HG03571 (cell line): Measurements from ENCODE around the gene MYCBPAP.

ENCODE experiments used
- ATAC-seq: cut with Tn5 transposase; IDR thresholded peaks from one replicate; pipeline ENCODE4 v1.9.1; 2021; ENCODE audit not compliant: unreplicated experiment

The MYCBPAP gene

DNA sequence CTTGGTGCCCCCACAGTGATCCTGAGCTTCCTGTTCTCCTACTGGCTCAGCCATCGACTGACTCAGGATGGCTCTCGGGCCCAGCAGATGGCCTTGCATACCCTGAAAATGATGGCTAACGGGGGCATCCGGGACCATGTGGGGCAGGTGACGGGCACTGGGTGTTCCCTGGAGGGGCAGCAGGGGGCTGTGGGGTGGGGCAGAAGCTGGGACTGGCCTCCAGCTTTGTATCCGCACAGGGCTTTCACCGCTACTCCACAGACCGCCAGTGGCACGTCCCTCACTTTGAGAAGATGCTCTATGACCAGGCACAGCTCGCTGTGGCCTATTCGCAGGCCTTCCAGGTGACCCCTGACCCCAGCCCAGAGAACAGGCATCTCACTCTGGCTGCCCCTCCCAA, 41.7 kb downstream of the MYCBPAP start:
- no peak for ATAC-seq

DNA sequence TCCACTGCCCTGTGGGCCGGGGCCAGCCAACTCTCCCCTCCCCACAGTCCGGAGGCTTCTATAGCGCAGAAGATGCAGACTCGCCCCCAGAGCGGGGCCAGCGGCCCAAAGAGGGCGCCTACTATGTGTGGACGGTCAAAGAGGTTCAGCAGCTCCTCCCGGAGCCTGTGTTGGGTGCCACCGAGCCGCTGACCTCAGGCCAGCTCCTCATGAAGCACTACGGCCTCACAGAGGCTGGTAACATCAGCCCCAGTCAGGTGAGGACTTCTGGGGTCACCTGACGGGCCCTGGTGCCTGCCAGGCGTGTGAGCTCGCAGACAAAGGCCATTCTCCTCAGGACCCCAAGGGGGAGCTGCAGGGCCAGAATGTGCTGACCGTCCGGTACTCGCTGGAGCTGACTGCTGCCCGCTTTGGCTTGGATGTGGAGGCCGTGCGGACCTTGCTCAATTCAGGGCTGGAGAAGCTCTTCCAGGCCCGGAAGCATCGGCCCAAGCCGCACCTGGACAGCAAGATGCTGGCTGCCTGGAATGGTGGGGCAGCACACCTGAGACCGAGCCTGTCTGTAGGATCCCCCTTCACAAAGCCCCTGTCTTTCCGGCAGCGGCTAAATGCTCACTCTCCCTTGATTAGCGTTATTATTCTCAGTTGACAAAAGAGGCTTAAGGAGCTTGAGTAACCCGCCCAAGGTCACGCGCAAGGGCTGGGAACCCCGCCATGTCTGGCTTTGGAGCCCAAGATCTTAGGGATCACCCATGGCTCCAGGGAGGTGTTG, 42.6 kb downstream of the MYCBPAP start:
- no peak for ATAC-seq

DNA sequence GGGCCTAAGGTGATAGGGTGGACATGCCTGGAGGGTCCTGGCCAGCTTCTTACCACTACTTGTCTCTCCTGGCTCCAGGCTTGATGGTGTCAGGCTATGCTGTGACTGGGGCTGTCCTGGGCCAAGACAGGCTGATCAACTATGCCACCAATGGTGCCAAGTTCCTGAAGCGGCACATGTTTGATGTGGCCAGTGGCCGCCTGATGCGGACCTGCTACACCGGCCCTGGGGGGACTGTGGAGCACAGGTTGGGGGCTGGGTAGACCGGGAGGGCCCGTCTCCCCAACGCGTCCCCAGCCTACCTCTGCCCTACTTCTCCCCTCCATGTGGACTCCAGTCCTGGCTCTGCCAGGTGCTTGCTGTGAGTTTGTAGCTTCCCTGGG, 43.2 kb downstream of the MYCBPAP start:
- no peak for ATAC-seq

DNA sequence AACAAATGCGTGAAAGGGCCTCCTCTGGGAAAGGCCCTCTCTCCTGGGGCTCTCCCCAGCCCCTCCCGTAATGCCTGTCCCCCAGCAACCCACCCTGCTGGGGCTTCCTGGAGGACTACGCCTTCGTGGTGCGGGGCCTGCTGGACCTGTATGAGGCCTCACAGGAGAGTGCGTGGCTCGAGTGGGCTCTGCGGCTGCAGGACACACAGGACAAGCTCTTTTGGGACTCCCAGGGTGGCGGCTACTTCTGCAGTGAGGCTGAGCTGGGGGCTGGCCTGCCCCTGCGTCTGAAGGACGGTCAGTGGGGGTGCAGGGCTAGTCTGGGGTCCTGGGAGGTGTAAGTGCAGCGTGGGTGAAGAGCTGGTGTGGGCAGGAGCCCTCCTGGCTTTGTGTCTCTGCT, 43.6 kb downstream of the MYCBPAP start:
- no peak for ATAC-seq

DNA sequence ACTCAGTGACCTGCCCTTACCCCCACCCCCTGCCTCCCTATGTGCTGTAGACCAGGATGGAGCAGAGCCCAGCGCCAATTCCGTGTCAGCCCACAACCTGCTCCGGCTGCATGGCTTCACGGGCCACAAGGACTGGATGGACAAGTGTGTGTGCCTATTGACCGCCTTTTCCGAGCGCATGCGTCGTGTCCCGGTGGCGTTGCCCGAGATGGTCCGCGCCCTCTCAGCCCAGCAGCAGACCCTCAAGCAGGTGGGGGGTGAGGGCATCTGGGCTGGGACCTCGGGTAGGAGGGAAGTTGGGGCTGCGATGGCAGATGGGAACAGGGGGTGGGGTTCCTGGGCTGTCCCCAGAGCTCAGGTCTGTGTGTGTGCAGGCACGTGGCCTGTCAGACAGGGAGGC, 46.0 kb downstream of the MYCBPAP start:
- no peak for ATAC-seq

DNA sequence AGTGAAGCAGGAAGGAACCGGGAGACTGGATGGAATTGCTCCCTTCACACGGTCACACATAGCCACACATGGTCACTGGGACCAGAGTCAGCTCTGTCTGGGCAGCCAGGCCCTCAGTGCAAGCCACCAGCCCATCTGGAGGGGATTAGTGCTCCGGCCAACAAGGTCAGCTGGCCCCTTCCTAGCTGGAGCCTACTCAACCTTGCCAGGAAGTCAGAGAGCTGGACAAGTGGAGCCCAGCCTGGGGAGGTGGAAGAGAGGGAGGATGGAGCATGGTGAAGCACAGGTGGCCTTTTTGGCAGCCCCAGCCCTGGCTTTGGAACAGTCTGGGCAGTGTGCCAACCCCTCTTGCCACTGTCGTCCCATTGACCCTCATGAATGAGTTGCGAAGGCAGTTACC, 48.6 kb downstream of the MYCBPAP start:
- ATAC-seq: no peak

DNA sequence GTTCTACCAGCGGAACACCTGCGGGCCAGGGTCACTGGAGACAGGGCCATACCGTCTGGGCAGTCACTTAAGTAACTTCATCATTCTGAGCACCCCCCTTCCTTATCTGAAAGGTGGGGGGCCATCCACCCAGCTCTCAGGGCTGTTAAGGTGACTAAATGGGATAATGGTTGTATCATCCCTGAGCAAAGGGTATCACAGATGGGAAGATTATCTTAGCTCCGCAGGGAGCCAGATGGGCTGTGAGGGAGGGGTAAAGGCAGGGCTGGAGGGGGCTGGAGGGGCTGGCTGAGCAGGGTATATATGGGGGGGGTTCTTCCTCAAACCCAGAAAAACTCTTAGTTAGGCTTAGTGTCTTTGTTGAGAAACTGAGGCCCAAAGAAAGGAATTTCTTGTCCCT, 49.4 kb downstream of the MYCBPAP start:
- no peak for ATAC-seq

DNA sequence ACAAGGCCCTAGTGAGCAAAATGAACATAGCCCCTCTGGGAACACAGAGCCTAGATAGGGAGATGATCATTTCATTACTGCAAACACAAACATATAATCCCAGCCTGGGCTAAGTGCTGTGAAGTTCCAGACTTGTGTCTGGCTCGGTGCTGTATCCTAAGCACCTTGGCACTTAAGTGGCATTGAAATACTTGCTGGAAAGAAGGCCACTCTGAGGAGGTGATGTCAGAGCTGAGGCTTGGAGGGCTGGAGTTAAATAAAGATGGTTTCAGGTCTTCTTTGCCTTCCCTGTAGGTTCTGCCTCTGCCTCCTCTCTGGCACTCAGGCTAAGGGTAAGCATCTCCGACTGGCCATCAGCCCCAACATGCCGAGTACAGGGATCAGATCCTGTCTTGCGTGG, 49.9 kb downstream of the MYCBPAP start:
- ATAC-seq: no peak

DNA sequence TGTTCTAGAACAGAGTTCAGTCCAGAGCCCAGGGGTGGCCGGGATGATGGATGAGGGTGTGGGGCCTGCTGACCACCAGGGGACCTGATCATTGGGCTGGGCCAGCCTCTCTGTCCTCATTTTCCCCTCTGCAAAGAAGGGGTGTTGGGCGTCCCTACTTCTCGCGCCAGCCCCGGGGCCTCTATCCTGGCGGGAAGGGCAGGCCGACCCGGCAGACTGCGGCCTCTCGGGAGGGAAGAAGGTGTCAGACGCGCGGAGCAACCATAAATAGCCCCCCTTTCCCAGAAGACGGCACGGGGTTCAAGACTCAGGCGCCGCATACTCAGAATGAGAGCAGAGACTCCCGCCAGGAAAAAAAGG, 50.3 kb downstream of the MYCBPAP start:
- ATAC-seq: no peak

DNA sequence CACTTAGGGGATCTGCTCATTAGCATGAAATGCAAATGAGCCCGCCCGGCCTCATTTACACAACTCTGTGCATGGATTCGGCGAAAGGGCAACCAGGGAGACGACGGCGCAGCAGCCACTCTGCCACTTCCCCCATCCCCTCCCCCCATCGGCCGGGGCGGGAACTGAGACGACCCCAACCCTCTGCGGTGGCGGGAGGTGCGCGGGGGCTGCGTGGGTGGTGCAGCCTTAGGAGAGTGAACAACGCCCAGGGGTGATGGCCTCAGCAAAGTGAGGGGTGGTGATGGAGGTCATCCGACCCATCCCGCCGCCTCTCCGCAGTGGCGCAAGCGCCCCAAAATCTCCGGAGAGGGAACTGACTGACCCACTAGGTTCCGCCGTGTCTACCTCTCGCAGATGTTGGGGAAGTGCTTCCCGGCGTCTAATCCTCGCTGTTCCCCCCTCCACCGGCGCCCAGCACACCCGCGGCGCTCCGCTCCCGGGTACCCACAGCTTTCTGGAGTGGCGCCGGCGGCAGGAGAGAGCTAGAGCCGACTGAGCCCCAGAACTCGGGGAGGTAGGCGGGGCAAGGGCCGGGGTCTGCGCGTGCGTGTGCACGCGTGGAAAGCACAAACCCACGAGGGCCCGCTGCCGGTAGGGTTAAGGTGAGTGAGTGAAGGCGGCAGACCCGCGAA, 50.8 kb downstream of the MYCBPAP start:
- no peak for ATAC-seq

DNA sequence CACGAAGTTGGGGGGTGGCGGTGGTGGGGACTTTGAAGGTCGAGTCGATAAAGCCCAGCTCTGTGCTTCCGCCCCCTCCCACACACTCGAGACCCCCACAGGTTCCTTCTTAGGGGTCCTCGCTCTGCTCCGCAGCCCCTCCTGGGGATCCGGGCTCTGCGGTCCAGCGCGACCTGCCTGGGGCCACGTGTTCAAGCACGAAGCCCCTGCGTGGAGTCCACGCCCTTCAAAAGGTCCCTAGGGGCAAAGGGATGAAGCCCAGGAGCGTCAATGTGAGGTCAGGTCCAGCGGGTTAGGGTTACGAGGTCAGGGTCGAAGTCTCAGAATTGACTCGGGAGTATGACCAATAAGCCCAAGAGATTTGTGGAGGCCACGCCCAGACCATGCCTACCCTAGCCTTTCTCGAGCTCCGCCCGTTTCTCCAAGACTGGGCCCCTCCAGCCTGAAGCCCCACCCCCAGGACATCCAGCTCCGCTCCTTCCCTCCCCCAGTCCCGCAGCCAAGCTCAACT, 51.5 kb downstream of the MYCBPAP start:
- ATAC-seq: no peak

DNA sequence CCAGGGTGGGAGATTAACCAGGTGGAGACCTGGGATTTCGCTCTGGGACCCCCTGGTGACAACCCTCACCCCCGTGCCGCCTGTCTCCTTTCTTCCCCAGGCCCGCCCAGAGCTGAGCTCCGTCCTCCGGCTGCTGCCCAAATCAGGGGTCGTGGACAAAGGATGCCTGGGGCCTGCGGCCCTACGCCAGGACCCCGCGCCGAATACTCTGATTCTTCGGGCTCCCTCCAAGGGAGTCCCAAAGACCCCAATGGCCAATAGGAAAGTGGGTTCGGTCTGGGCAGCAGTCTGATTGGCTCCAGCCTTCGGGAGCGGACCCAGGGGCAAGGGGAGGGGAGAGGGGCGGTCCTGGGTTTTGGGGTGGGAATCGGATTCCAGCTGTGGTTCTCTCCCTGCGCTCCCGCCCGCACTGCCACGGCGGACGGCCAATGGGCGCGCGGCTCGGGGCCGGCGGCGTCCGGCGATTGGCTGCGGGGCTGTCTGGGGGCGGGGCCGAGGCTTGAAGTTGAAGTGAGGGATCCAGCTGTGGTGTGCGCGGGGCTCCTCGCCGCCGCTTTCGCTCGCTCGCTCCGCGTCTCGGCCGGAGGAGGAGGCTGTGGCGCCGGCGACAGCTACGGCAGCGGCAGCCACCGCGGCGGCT, 52.1 kb downstream of the MYCBPAP start, which contains the start of gene CACNA1G:
TSS of gene CACNA1G (plus strand) at position 531 of the 640 bp plus-strand sequence. CDS start 745 bp downstream, outside the sequence.
- ATAC-seq: peak; percentile 92

DNA sequence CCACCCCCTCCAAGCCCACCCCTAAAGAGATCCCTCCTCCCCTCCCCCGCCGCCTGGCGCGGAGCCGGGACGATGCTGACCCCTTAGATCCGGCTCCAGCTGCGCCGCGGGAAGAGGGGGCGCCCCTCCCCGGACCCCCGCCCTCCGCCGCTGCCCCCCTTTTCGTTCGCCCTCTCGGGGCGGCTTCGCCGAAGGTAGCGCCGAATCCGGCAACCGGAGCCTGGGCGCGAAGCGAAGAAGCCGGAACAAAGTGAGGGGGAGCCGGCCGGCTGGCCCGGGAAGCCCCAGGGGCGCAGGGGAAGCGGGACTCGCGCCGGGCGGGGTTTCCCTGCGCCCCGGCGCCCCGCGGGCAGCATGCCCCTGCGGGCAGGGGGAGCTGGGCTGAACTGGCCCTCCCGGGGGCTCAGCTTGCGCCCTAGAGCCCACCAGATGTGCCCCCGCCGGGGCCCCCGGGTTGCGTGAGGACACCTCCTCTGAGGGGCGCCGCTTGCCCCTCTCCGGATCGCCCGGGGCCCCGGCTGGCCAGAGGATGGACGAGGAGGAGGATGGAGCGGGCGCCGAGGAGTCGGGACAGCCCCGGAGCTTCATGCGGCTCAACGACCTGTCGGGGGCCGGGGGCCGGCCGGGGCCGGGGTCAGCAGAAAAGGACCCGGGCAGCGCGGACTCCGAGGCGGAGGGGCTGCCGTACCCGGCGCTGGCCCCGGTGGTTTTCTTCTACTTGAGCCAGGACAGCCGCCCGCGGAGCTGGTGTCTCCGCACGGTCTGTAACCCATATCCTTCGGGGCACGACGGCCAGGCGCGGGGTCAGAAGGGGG, 52.9 kb downstream of the MYCBPAP start:
- ATAC-seq: no peak

DNA sequence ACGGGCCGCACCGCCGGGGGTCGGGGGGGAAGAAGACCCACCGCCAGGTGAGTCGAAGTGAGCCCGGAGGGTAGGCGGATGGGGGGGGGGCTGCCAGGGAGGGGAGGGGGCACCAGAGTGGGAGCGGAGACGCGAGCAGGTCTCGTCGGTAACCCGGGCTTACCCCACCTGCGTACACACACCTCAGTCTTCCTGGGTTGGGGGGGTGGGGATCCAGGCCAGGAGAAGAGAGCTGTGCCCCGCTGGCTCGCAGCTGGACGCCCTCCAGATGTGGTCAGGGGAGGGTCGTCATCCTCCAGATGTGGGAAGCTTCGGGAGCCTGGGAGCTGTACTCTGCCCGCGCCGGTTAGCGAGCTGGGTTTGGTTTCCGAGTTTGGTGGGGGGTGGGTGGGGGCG, 53.5 kb downstream of the MYCBPAP start:
- ATAC-seq: no peak

DNA sequence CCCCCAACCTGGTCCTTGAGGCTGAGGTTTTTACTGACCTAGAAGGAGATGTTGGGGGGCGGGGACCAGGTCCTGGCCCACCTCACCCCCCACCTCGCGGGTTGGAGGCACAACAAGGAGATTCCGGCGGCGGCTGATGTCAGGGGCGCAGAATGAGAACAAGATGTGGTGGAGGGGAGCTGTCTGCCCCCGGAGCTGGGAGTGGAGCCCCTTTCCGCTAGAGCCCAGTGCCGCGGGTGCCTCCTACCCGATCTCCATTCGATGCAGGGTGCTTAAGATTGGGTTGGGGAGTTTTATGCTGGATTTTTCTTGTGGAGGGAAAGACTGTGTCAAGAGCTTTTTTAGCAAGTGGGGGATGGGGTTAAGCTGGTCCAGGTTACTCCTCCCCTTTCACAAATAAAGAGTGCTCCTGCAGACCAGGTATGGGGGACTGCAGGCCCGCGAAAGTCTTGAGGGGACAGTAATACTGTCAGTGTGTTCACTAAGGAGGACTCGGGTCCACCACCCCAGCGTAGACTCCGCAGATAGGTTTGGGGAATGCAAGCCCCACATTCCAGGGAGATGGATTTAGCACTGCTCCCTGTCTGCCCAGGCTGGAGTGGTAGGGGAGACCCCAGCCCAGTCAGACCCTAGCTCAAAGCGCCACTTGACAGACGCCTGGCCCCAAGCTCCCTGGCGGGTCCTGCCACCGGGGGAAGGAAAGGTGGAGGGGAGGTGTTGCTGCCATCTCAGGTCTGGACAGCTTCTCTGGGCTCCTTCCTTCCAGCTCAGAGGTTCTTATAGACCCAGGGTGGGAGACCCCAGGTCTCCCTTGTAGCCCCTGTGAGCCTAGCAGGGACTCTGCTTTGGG, 54.2 kb downstream of the MYCBPAP start:
- ATAC-seq: no peak

DNA sequence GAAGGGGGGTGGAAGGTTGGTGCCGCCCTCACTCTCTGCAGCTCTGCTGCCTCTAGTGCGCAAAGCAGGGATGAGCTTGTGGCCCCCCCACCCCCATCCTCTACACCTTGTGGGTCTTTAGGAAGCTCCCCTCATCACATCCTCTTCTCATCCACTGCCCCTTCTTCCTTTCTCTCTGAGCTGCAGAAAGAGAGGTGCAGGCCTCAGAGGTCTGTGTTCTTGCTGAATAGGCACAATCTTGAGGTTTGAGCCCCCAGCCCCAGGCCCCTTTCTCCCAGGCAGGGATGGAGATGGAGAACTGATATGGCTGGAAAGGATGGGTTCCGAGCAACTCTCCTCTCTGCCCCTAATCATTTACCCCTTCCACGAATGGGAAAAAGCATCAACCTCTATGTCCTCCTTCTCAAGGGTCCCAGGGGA, 54.9 kb downstream of the MYCBPAP start:
- ATAC-seq: no peak

DNA sequence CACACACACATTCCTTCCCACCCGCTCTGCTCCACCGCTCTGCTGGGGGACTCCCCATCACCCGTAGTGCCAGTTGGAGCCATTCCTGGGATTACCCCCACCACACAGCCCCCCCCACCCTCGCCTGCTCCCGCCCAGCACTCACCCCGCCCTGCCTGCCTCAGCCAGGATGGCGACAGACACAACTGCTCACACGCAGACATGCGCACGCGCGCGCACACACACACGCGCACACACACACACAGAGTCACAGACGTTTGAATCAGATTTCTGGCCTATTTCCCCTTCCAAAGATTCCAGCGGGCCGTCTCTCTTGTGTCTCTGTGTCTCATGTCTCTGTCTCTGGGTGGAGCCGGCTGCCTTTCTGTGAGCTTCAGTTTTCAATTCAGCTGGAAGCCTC, 56.7 kb downstream of the MYCBPAP start:
- ATAC-seq: no peak

DNA sequence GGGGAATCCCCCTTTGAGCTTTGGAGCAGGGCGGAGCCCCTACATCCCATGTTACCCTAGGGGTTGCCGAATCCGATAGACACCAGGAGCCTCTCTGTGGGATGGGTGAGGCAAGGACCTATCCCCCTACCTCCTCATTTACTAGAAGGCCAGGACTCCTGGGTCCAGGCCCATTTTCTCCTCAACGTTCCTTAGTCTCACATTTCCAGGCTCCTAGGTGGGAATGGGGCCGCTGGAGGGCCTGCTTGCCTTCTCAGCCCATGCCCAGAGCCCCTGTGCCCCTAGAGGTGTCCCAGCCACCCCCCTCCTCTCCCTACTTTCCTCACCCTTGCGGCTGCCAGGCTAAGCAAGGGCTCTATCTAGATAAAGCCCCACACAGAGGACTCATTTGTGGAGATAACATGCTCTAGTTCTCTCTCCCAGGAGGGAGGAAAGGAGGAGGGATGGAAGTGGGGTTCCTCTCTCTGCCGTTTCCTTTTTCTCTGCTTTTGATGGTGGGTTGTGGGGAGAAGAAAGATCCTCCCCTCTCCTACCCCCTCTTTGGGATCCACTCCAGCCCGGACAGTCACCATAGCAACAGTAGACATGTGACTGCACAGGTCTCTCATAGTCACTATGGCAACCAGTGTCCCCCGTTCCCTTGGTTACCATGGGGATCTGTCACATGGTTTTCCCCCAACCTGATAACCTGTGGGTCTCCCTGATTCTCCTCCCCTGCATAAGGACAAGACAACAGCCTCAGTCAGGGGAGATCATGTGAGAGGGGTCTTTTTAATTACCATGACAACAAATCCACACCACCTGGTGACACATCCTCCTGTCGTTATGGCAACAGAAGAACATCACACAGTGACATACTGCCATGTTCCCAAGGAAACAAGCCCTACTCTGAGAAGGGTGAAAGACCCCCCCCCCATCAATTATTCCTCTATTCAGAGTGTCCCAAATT, 57.4 kb downstream of the MYCBPAP start:
- no peak for ATAC-seq

DNA sequence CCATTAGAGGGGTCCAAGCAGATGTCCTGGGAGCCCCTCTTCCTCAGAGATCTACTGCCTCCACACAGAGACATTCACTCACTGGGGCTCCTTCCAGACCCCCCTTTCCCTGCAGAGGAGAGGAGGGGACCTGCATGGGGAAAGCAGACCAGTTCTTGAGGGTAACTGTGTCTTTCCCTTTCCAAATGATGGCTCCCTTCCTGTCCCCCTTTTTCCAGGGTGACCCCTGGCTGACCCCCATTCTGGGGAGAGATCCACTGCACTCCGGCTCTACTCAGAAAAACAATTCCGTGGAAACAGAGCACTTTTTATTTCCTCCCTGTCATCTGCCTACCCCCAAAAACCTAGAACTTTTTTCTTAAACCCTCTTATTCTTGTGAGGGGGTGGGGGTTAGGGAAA, 58.6 kb downstream of the MYCBPAP start:
- no peak for ATAC-seq
